ENCODE measurements around the gene DNTTIP2.
"Not testable (repeated sequence)": the region's sequence is repeated elsewhere in the genome, so short reads cannot be mapped to it uniquely, and the experiment has no call there.

Gene DNTTIP2

DNA sequence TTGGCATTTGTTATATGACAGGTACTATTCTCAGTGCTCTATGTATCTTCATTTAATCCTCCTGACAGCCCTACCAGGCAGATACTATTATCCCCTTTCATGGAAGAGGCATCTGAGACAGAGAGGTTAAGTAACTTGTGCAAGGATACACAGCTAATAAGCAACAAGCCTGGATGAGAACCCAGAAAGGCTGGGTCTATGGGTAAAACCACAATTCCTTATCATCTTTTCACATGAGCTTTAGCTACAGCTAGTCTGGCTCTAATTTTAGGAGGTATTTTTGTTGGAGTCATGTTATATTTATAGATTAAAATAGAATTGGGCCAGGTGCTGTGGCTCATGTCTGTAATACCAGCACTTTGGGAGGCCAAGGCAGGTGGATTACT, 27.7 kb downstream of the DNTTIP2 start:
- H3K4me1 ChIP-seq (ENCODE audit: control insufficient read depth, insufficient read depth, low read length, unreplicated experiment) = peaks cover 6% of the 10 kb centered on the region

DNA sequence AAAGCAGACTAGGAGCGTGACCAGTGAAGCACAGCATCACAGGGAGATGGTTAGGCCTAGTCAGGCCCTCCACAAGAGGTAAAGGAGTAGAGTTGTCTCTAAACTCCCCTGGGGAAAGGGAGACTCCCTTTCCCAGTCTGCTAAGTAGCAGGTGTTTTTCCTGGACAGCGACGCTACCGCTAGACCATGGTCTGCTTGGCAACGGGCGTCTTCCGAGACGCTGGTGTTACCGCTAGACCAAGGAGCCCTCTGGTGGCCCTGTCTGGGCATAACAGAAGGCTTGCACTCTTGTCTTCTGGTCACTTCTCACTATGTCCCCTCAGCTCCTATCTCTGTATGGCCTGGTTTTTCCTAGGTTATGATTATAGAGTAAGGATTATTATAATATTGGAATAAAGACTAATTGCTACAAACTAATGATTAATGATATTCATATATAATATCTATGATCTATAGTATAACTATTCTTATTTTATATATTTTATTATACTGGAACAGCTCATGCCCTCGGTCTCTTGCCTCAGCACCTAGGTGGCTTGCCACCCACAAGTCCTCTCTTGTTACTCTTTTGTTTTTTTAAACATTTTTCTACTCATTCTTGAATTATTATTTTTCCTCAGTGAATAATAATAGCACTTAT, 28.2 kb downstream of the DNTTIP2 start:
- H3K27ac ChIP-seq (ENCODE audit: low read depth, low read length); H3K27me3 ChIP-seq (ENCODE audit: insufficient read depth, low read length); H3K36me3 ChIP-seq (ENCODE audit: insufficient read depth, low read length); H3K4me3 ChIP-seq (ENCODE audit: low read depth, low read length); H2AFZ ChIP-seq (ENCODE audit: low read length, unreplicated experiment); H3K4me1 ChIP-seq (ENCODE audit: control insufficient read depth, insufficient read depth, low read length, unreplicated experiment); H3K79me2 ChIP-seq (ENCODE audit: control insufficient read depth, insufficient read depth, low read length, unreplicated experiment): not testable (repeated sequence)

More for the DNA sequence above, 27.7 kb downstream of the DNTTIP2 start:
- Histone ChIP-seq H3K79me2 (ENCODE audit: control insufficient read depth, insufficient read depth, low read length, unreplicated experiment) (no peaks in the 10 kb centered on the region), H3K27ac (ENCODE audit: low read depth, low read length) (no peak overlapping the region), H3K27me3 (ENCODE audit: insufficient read depth, low read length) (peaks cover 8% of the 10 kb centered on the region; the same call in 1 of the 2 replicates), H3K36me3 (ENCODE audit: insufficient read depth, low read length) (no peaks in the 10 kb centered on the region), H2AFZ (ENCODE audit: low read length, unreplicated experiment) (no peak overlapping the region), H3K4me3 (ENCODE audit: low read depth, low read length) (no peak overlapping the region)

DNA sequence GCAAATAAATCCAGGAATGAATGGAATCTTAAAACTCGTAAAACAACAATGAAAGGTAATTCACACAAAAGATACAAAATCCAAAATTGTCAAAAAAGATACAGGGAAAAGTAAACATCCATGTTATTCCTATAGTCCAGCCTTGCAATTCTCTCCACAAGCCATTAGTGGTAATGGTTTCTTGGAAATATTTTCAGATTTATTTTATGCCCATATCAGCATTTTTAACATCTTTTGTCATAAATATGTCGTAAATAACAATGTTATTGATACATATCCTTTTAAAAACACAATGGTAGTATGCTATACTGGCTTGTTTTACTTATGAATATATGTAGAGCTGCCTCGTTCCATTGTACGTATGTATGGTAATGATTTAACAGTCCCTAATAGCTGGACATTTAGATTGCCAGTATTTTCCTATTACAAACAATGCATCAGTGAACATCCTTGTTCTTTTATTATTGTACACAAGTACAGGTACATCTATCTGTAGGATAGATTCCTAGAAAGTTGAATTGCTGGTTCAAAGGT, 30.6 kb downstream of the DNTTIP2 start:
- no peaks in the 10 kb centered on the region for H3K79me2 ChIP-seq (ENCODE audit: control insufficient read depth, insufficient read depth, low read length, unreplicated experiment)
- peak overlapping the region; percentile 94 for H3K4me3 ChIP-seq (ENCODE audit: low read depth, low read length)
- peak overlapping the region; percentile 69 for H3K27ac ChIP-seq (ENCODE audit: low read depth, low read length)
- no peaks in the 10 kb centered on the region for H3K36me3 ChIP-seq (ENCODE audit: insufficient read depth, low read length)
- peaks cover 13% of the 10 kb centered on the region for H3K4me1 ChIP-seq (ENCODE audit: control insufficient read depth, insufficient read depth, low read length, unreplicated experiment)
- no peaks in the 10 kb centered on the region for H3K27me3 ChIP-seq (ENCODE audit: insufficient read depth, low read length)
- peak overlapping the region; percentile 97 for H2AFZ ChIP-seq (ENCODE audit: low read length, unreplicated experiment)

DNA sequence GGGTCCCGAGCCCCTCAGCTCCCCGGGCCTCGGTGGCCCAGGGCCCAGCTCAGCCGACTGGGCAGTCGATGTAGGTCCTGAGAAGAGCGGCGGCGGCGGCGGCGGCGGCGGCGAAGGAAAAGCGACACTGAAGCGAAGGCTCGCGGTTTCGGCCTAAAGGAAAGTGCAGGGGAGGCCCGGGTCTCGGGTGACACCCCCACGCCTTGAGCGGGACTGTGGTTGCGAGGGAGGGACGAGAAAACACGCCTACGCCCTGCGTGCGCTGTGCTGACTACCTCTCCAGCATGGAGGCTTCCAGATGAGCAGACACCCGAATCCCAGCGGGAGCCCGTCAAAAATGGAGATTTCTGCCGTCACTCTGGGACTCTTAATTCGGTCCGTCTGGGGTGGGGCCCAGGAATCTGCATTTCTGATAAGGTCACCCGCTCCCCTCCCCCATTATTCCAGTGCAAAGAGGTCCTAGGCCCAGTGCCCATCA, 31.2 kb downstream of the DNTTIP2 start:
- no peaks in the 10 kb centered on the region for H3K79me2 ChIP-seq (ENCODE audit: control insufficient read depth, insufficient read depth, low read length, unreplicated experiment)
- peak overlapping the region; percentile 97 for H2AFZ ChIP-seq (ENCODE audit: low read length, unreplicated experiment)

DNA sequence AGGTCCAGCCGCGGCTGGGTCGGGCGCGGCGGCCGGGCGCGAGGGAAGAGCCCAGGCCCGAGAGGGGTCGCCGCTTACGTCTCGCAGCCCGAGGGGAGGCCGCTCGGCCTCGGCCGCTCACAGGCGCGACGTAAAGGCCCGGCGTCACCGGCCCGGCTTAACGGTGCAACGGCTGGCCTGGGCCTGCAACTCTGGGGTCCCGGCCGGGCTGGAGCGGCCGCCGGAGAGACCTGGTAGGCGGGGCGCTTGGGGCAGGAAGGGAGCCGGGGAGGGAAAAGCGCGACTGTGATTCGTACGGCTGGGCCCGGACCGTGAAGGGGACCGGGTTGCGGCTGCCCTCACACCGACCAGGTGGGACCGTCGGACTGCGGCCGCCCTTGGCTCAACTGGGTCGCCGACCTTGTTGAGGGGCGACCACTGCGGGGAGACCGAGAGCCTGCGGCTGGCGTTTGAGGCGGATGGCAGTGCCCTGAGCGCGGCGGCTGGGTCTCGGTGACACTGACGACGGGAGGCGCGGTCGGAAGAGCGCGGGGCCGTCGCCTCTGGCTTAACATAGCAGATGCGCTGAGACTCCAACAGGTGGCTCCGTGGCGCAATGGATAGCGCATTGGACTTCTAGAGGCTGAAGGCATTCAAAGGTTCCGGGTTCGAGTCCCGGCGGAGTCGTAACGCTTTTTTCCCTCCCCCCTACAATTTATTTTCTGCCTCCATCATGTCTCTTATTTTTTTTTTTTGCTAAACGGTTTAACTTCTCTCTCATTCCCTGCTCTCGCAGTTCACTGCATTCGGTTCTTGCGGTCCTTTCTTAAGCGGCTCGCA, 31.8 kb downstream of the DNTTIP2 start:
- Histone ChIP-seq H3K27ac (ENCODE audit: low read depth, low read length) (peak overlapping the region; percentile 82), H3K4me1 (ENCODE audit: control insufficient read depth, insufficient read depth, low read length, unreplicated experiment) (peaks cover 13% of the 10 kb centered on the region), H3K27me3 (ENCODE audit: insufficient read depth, low read length) (no peaks in the 10 kb centered on the region), H2AFZ (ENCODE audit: low read length, unreplicated experiment) (peak overlapping the region; percentile 97), H3K36me3 (ENCODE audit: insufficient read depth, low read length) (no peaks in the 10 kb centered on the region), H3K4me3 (ENCODE audit: low read depth, low read length) (peak overlapping the region; percentile 94), H3K79me2 (ENCODE audit: control insufficient read depth, insufficient read depth, low read length, unreplicated experiment) (no peaks in the 10 kb centered on the region)

More for the DNA sequence above, 31.2 kb downstream of the DNTTIP2 start:
- peak overlapping the region; percentile 69 for H3K27ac ChIP-seq (ENCODE audit: low read depth, low read length)
- no peaks in the 10 kb centered on the region for H3K27me3 ChIP-seq (ENCODE audit: insufficient read depth, low read length)
- peaks cover 13% of the 10 kb centered on the region for H3K4me1 ChIP-seq (ENCODE audit: control insufficient read depth, insufficient read depth, low read length, unreplicated experiment)
- no peaks in the 10 kb centered on the region for H3K36me3 ChIP-seq (ENCODE audit: insufficient read depth, low read length)
- H3K4me3 ChIP-seq (ENCODE audit: low read depth, low read length) = peak overlapping the region; percentile 94

DNA sequence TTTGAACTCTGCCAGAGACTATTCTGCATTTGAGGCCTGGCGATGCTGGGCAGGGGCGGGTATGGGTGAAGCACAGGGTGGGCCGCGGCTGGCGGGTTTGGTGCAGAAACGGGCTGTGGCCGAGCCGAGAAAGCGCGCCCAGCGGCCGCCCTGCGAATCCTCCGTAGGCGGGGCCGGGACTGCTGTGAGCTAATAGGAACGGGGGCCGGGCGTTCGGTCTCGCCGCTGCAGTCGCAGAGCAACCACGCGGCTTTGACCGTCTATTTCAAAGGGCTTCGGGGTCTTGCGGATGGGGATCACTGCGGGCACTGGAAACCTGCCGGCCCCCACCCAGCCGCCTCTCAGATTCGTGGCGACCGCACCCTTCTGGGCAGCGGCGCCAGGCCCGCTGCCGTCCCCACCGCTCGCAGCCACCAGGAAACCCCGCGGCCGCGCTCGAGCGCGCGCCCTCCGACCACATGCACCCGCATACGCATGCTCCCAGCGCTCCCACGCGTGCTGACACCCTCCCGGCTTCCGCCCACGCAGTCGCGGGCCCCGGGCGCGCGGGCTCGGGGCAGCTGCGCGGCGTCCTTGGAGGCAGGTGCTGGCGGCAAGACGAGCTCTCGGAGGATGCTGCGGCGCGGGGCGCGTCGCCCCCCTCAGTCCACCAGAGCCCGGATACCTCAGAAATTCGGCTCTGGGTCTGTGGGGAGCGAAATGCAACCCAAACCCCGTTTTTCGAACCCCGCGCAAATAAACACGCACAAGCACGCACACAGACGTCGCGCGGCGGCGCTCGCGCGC, 32.6 kb downstream of the DNTTIP2 start:
- Histone ChIP-seq H3K4me1 (ENCODE audit: control insufficient read depth, insufficient read depth, low read length, unreplicated experiment) (peaks cover 13% of the 10 kb centered on the region), H3K36me3 (ENCODE audit: insufficient read depth, low read length) (no peaks in the 10 kb centered on the region), H2AFZ (ENCODE audit: low read length, unreplicated experiment) (peak overlapping the region; percentile 85), H3K27ac (ENCODE audit: low read depth, low read length) (peak overlapping the region; percentile 82), H3K79me2 (ENCODE audit: control insufficient read depth, insufficient read depth, low read length, unreplicated experiment) (no peaks in the 10 kb centered on the region), H3K27me3 (ENCODE audit: insufficient read depth, low read length) (no peaks in the 10 kb centered on the region), H3K4me3 (ENCODE audit: low read depth, low read length) (peak overlapping the region; percentile 94)

DNA sequence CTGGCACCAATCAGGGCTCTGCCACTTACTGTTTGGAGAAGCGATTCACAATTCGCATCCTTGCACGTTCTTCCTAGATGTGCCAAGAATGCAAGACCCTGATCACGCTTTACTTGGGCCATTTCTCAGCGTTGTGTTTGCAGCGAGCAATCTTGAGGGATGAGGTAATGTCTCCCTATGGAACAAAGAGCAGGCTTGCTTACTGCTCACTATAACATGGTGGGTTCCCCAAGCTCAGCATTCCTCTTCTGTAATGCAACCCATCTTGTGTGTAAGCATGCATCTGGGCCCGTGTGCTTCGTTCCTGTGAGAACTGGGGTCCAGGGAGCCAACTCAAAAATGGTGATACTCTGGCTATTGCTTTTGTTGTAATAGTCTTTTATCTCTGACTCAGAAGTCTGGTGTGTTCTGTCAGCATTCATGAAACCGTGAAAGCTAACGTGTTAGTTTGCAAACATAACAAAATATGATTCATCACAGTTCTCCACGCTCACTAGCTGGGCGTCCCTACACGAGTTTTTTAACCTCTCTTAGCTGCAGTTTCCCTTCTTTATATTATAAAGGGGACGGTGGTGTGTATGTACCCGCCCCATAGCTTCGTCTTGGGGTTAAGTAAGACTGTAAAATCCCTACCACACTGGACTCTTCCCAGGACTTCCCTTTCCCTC, 33.3 kb downstream of the DNTTIP2 start:
- H3K27me3 ChIP-seq (ENCODE audit: insufficient read depth, low read length) = no peaks in the 10 kb centered on the region
- H3K4me1 ChIP-seq (ENCODE audit: control insufficient read depth, insufficient read depth, low read length, unreplicated experiment) = peaks cover 13% of the 10 kb centered on the region
- H2AFZ ChIP-seq (ENCODE audit: low read length, unreplicated experiment) = peak overlapping the region; percentile 85
- peak overlapping the region; percentile 94 for H3K4me3 ChIP-seq (ENCODE audit: low read depth, low read length)
- H3K79me2 ChIP-seq (ENCODE audit: control insufficient read depth, insufficient read depth, low read length, unreplicated experiment) = no peaks in the 10 kb centered on the region
- no peaks in the 10 kb centered on the region for H3K36me3 ChIP-seq (ENCODE audit: insufficient read depth, low read length)
- H3K27ac ChIP-seq (ENCODE audit: low read depth, low read length) = peak overlapping the region; percentile 82

DNA sequence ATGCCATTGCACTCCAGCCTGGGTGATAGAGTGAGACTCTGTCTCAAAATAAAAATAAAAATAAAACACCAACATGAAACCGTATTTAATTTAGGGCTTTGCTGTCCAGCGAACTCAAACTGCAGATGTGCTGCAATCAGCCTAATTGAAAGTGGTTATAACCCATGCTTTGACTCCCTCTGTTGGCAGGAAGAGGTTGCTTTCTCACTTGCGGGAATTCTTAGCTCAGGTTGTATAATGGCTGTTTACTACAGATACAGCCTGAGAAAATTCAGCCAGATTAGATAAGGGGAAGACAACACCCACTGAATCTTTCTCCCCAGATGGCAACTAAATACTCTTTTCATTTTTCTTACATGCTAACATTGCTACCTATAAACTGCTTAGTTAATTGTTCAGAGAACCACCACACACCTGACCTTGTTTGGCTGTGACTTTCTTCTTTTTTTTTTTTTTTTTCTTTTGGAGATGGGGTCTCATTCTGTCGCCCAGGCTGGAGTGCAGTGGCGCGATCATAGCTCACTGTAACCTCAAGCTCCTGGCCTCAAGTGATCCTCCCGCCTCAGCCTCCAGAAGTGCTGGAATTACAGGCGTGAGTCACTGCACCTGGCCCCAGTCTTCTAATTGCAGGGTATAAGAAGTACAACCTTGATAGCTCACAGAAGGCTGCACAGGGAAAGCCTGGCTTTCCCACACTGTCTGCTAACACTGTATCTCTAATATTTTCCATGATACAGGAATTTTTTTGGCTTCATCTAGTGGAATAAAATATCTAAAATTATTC, 34.6 kb downstream of the DNTTIP2 start:
- H3K27ac ChIP-seq (ENCODE audit: low read depth, low read length) = peak overlapping the region; percentile 82
- H3K27me3 ChIP-seq (ENCODE audit: insufficient read depth, low read length) = no peaks in the 10 kb centered on the region
- H2AFZ ChIP-seq (ENCODE audit: low read length, unreplicated experiment) = no peak overlapping the region
- peaks cover 24% of the 10 kb centered on the region for H3K4me1 ChIP-seq (ENCODE audit: control insufficient read depth, insufficient read depth, low read length, unreplicated experiment)
- H3K36me3 ChIP-seq (ENCODE audit: insufficient read depth, low read length) = no peaks in the 10 kb centered on the region
- no peaks in the 10 kb centered on the region for H3K79me2 ChIP-seq (ENCODE audit: control insufficient read depth, insufficient read depth, low read length, unreplicated experiment)
- H3K4me3 ChIP-seq (ENCODE audit: low read depth, low read length) = no peak overlapping the region

DNA sequence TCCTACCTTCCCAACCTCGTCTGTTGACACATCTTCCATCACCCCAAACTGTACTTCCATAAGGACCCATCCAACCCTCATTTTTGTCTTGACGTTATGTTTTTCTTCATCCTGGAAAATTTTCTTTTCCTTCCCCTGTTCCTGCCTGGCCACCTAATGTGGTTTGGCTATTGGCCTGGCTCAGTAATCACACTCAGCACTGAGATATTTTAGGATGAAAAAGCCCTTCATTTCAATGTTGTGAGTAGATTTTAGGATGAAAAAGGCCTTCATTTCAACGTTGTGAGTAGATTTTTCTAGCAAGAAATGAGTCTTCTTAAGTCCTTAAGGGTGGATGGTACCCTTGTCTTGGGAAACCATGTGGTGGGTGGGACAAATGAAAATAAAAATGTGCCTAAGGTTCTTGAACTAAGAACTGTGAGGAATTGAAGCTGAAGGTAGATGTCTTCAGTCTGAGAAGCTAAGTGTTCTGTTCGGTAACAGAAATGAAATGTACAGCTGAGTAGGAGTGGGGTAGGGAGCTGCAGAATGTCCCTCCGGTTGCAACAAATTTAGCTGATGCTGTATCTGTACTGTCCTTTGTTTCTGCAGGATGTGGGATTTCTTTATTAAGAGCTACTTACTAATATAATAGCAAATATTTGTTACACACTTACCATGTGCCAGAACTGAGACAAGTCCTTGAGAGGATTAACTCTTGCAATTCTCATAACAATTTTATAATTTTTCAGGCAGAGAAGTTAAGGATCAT, 36.1 kb downstream of the DNTTIP2 start:
- Histone ChIP-seq H3K4me1 (ENCODE audit: control insufficient read depth, insufficient read depth, low read length, unreplicated experiment) (peaks cover 28% of the 10 kb centered on the region), H3K27me3 (ENCODE audit: insufficient read depth, low read length) (no peaks in the 10 kb centered on the region), H2AFZ (ENCODE audit: low read length, unreplicated experiment) (no peak overlapping the region), H3K79me2 (ENCODE audit: control insufficient read depth, insufficient read depth, low read length, unreplicated experiment) (no peaks in the 10 kb centered on the region), H3K27ac (ENCODE audit: low read depth, low read length) (no peak overlapping the region), H3K4me3 (ENCODE audit: low read depth, low read length) (no peak overlapping the region), H3K36me3 (ENCODE audit: insufficient read depth, low read length) (no peaks in the 10 kb centered on the region)
